ENCODE results near the gene UHMK1.

DNA sequence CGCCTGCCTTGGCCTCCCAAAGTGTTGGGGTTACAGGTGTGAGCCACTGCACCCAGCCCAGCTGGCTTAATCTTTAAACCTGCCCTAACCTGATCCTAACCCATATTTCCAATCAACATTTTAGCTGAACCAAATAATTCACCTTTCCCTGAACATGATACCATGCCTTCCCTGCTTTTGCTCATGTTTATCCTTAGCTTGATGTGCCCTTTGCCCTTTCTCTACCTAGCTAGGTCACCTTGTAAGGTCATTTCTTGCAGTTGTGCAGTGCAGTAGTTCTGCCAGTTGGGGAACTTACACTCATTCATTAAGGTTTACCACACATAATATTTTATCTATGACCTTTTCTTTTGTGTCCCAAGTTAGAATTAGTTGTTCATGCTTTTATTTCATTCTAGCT is 69.3 kb downstream of the UHMK1 start:
- TF ChIP-seq, protein P1, sequence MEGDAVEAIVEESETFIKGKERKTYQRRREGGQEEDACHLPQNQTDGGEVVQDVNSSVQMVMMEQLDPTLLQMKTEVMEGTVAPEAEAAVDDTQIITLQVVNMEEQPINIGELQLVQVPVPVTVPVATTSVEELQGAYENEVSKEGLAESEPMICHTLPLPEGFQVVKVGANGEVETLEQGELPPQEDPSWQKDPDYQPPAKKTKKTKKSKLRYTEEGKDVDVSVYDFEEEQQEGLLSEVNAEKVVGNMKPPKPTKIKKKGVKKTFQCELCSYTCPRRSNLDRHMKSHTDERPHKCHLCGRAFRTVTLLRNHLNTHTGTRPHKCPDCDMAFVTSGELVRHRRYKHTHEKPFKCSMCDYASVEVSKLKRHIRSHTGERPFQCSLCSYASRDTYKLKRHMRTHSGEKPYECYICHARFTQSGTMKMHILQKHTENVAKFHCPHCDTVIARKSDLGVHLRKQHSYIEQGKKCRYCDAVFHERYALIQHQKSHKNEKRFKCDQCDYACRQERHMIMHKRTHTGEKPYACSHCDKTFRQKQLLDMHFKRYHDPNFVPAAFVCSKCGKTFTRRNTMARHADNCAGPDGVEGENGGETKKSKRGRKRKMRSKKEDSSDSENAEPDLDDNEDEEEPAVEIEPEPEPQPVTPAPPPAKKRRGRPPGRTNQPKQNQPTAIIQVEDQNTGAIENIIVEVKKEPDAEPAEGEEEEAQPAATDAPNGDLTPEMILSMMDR (IDR thresholded peaks at IDR 0.05; ENCODE audit: insufficient read depth, low read depth, low read length) = no peak
- no peak for TF ChIP-seq EZH2 (IDR thresholded peaks at IDR 0.05; ENCODE audit: insufficient read depth, low read length)

All from astrocyte (in vitro differentiated cells and primary cell).